K562 treated with DMSO at 1 percent for 4 hours (cell line): Measurements from ENCODE around the gene ZNF275. TPM values are rescaled to one million over a fixed set of nuclear protein-coding genes. Genes with fewer than 3 reads are reported as not detected.

ENCODE experiments used
- total RNA-seq: library from RNA; unstranded; fragments of 300-600 nt; gene quantifications from 2 replicates; pipeline ENCODE4 v1.2.3, GENCODE V29; 2022; ENCODE audit not compliant: insufficient read depth

The ZNF275 gene, protein sequence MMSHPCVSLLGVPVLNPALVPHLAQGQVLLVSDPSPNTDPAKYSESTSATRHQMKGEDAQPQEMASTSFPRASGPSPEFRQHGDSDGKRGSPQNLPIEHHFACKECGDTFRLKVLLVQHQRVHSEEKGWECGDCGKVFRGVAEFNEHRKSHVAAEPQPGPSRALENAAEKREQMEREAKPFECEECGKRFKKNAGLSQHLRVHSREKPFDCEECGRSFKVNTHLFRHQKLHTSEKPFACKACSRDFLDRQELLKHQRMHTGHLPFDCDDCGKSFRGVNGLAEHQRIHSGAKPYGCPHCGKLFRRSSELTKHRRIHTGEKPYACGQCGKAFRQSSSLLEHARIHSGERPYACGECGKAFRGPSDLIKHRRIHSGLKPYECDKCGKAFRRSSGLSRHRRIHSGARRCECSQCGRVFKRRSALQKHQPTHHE
- 14.5 and 18.3 TPM in 2 replicates for total RNA-seq

DNA sequence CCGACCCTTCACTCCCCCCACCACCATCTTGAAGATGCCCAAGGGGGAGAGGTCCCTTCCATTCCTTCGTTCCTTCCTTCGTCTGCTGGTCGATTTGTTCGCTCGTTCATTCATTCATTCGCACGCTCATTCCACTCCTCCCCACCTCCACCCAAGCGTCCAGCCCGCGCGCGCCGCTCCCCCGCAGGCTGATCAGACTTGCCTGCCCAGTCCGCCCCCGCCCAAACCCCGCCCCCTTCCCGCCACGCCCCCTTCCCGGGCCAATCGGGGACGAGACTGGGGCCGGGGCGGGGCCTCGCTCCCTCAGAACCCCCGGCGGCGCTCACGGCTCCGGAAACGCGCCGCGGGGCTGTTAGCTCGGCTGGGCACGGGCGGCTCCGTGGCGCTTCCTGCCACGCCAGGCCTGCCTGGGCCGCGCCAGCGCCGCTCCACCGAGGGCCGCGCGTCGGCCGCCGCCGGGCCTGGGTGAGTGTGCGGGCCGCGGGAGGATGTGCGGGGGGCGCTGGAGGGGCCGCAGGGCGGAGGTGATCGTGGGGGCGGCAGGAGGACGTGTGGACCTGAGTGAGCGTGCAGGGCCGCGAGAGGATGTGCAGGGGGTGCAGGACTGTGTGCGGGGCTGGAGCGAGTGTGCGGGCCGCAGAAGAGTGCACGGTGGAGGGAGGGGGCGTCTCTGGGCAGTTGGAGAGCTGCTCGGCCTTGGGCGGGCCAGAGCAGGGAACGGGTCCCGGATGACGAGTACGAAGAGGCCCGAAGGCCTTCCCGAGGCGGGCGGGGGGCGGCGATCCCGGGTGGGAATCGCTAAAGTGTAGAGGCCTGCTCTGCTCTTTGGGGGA lies at the start of gene ZNF275:
Gene ZNF275 (plus strand): TSS at position 333 of the 833 bp plus-strand sequence. CDS start 2,527 bp downstream, outside the sequence.

DNA sequence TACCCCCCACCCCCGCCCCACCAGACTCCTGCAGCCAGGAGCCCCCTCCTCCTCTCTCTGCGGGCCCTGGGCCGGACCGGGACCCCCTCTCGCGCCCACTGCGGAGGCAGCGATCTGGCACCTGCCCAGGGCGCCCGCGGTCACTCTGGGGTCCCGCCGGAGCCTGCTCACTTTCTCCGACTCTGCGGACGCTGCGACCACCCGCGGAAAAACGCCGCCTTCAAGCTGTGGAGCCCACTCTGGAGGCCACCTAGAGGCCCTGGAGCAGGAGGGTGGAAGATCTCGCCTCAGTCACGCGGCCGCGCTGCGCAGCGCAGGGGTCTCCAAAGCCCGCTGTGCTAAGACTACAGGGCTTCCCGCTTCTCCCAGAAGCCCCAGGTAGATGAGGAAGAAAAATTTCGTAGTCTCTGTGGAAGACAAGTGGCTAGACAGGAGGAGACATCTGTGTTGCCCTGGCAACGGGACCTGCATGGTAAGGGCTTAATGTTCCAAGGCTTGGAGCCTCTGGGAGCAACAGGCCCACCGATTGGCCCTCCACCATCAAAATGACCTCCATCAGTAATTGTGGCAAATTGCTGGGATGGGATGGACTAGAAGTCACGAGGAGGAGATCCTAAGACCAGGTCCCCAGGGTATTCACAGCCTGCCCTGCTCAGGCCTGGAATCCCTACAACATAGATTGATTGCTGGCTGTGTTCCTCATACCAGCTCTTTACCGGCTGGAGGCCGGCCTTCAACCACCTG lies 12.4 kb upstream of the ZNF275 start, which contains the start of gene PNMA6F:
Gene PNMA6F (minus strand): TSS at position 387 of the 744 bp plus-strand sequence. CDS start 1,093 bp downstream, outside the sequence.

DNA sequence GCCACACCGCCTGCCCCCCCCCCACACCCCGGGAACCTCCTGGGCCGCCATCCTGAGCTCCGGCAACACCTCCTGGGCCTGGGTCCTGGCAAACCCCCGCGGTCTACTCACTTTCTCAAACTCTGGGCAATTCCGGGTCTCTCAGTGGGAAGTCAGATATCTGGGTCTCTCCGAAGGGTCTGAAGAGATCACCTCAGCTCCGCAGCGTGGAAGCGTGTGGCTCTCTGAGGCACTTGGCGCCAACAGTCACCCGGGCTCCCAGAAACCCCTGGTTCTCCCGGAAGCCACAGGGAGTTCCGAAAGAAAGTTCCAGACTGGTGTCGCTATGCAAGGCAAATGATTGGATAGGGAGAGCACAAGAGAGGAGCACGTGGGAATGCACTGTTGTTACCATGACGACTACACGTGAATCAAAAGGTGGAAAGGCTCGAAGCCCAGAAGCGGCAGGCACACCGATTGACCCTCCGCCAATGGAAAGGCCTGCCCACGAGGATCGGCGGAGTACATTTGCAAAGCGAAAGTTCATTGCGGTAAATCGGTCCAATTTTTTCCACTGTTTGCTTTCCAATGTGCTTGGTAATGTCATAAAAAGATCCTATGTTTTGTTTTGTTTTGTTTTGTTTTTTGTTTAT lies 67.3 kb downstream of the ZNF275 start, which contains the start of gene PNMA6E:
Gene PNMA6E (minus strand): TSS at position 218 of the 632 bp plus-strand sequence. CDS start 2,501 bp downstream, outside the sequence.

Other genes starting within 250 kb of the ZNF275 start
- gene MAGEA1, start 154.9 kb upstream of the ZNF275 start, total RNA-seq = 43.9 and 52.8 TPM in 2 replicates
- not detected in 2 replicates for gene PNMA6F, start 12.4 kb upstream of the ZNF275 start, total RNA-seq
- gene PNMA6E, start 67.2 kb downstream of the ZNF275 start, total RNA-seq = not detected in 2 replicates
- 2.2 and 3.5 TPM in 2 replicates for gene ZFP92, start 77.3 kb downstream of the ZNF275 start, total RNA-seq
- 2.1 and 3.2 TPM in 2 replicates for gene TREX2, start 111.9 kb downstream of the ZNF275 start, total RNA-seq
- 33.3 and 52.1 TPM in 2 replicates for gene HAUS7, start 136.4 kb downstream of the ZNF275 start, total RNA-seq
- gene BGN, start 160.8 kb downstream of the ZNF275 start, total RNA-seq = not detected in 2 replicates
- gene ATP2B3, start 183.5 kb downstream of the ZNF275 start, total RNA-seq = not detected in 2 replicates